Measurements from ENCODE around the gene ARID3B. TPM values are rescaled to one million over a fixed set of nuclear protein-coding genes. Genes with fewer than 3 reads are reported as not detected.
"Not testable (repeated sequence)": the region's sequence is repeated elsewhere in the genome, so short reads cannot be mapped to it uniquely, and the experiment has no call there.

The ARID3B gene
- total RNA-seq (2014; rRNA removed; shearing (Covaris generic)), result 0.71 and 2.0 TPM in 2 replicates

- DNase-seq (ENCODE audit: low read depth), result peak; percentile 97
Measured at GRCh38 chr15:74540761-74541493, at the start of gene ARID3B. Gene ARID3B, plus strand, starts transcription at chr15:74541220. Its CDS starts 2,717 bp downstream, at chr15:74543937.

- no peak for DNase-seq (ENCODE audit: low read depth)
Measured at GRCh38 chr15:74496648-74497047, 44.4 kb upstream of the ARID3B start.

- peak; percentile 93 for DNase-seq (ENCODE audit: low read depth)
Measured at GRCh38 chr15:74497584-74497983, 43.4 kb upstream of the ARID3B start.

GRCh38 chr15:74499366-74499765 lies 41.7 kb upstream of the ARID3B start:
- no peak for DNase-seq (ENCODE audit: low read depth)

- no peak for DNase-seq (ENCODE audit: low read depth)
Measured at GRCh38 chr15:74500401-74500800, 40.6 kb upstream of the ARID3B start.

- no peak for DNase-seq (ENCODE audit: low read depth)
Measured at GRCh38 chr15:74502301-74502700, 38.7 kb upstream of the ARID3B start.

- peak; percentile 52 for DNase-seq (ENCODE audit: low read depth)
Measured at GRCh38 chr15:74504418-74504817, 36.6 kb upstream of the ARID3B start.

- no peak for DNase-seq (ENCODE audit: low read depth)
Measured at GRCh38 chr15:74504836-74505235, 36.2 kb upstream of the ARID3B start.

- peak; percentile 83 for DNase-seq (ENCODE audit: low read depth)
Measured at GRCh38 chr15:74505837-74506514, 35.0 kb upstream of the ARID3B start.

GRCh38 chr15:74506515-74506840 lies 34.5 kb upstream of the ARID3B start:
- DNase-seq (ENCODE audit: low read depth), result no peak

- peak; percentile 46 for DNase-seq (ENCODE audit: low read depth)
Measured at GRCh38 chr15:74511583-74511982, 29.4 kb upstream of the ARID3B start.

- not testable (repeated sequence) for DNase-seq (ENCODE audit: low read depth)
Measured at GRCh38 chr15:74514059-74514458, 27.0 kb upstream of the ARID3B start.

GRCh38 chr15:74517096-74517495 lies 23.9 kb upstream of the ARID3B start:
- no peak for DNase-seq (ENCODE audit: low read depth)

- peak; percentile 73 for DNase-seq (ENCODE audit: low read depth)
Measured at GRCh38 chr15:74519311-74519710, 21.7 kb upstream of the ARID3B start.

- no peak for DNase-seq (ENCODE audit: low read depth)
Measured at GRCh38 chr15:74520407-74520806, 20.6 kb upstream of the ARID3B start.

- peak; percentile 73 for DNase-seq (ENCODE audit: low read depth)
Measured at GRCh38 chr15:74523982-74524381, 17.0 kb upstream of the ARID3B start.

GRCh38 chr15:74525309-74525708 lies 15.7 kb upstream of the ARID3B start:
- DNase-seq (ENCODE audit: low read depth), result peak; percentile 36

GRCh38 chr15:74525945-74526344 lies 15.1 kb upstream of the ARID3B start:
- DNase-seq (ENCODE audit: low read depth), result peak; percentile 86

- DNase-seq (ENCODE audit: low read depth), result no peak
Measured at GRCh38 chr15:74528876-74529275, 12.1 kb upstream of the ARID3B start.

GRCh38 chr15:74529921-74530320 lies 11.1 kb upstream of the ARID3B start:
- peak; percentile 63 for DNase-seq (ENCODE audit: low read depth)

- no peak for DNase-seq (ENCODE audit: low read depth)
Measured at GRCh38 chr15:74530771-74531143, 10.3 kb upstream of the ARID3B start.

GRCh38 chr15:74531144-74531811 lies 9.7 kb upstream of the ARID3B start:
- peak; percentile 96 for DNase-seq (ENCODE audit: low read depth)

Measured in M059J (cell line).